GM18951 (cell line): ENCODE data around the gene NOTCH3.

ENCODE experiments used
- POLR2A ChIP-seq: IDR thresholded peaks from 4 replicates; pipeline ENCODE4 v1.6.1; 2011; ENCODE audit warnings: mild to moderate bottlenecking; ENCODE audit not compliant: insufficient read length, insufficient read depth; ENCODE audit errors: extremely low read depth
- in situ Hi-C: fragments of 300-500 bp; cut with MboI; formaldehyde crosslinking; loops from one replicate; pipeline ENCODE4 v1.12.0; 2022; ENCODE audit warnings: low sequenced_read_pairs, mixed read lengths, inconsistent platforms; ENCODE audit not compliant: unreplicated experiment

The NOTCH3 gene

GRCh38 chr19:15196360-15197005, 4.3 kb downstream of the NOTCH3 start:
- in situ Hi-C loops: no loop called here
- TF ChIP-seq POLR2A: no peak

- no peak for TF ChIP-seq POLR2A
- in situ Hi-C loops: no loop called here
These were observed 5.1 kb downstream of the NOTCH3 start for GRCh38 chr19:15195371-15196334.

- no peak for TF ChIP-seq POLR2A
These were observed 5.9 kb downstream of the NOTCH3 start for GRCh38 chr19:15194938-15195337.

GRCh38 chr19:15191982-15192381, 8.8 kb downstream of the NOTCH3 start:
- in situ Hi-C loops: no loop called here

More at GRCh38 chr19:15194938-15195337, 5.9 kb downstream of the NOTCH3 start:
- in situ Hi-C loops: no loop called here

GRCh38 chr19:15191514-15191913, 9.3 kb downstream of the NOTCH3 start:
- in situ Hi-C loops: no loop called here
- TF ChIP-seq POLR2A: no peak

More at GRCh38 chr19:15191982-15192381, 8.8 kb downstream of the NOTCH3 start:
- no peak for TF ChIP-seq POLR2A

- in situ Hi-C loops: no loop called here
These were observed 11.9 kb downstream of the NOTCH3 start for GRCh38 chr19:15188851-15189250.

GRCh38 chr19:15187026-15188007, 13.5 kb downstream of the NOTCH3 start:
- in situ Hi-C loops: no loop called here

More at GRCh38 chr19:15188851-15189250, 11.9 kb downstream of the NOTCH3 start:
- TF ChIP-seq POLR2A: no peak

GRCh38 chr19:15185188-15185587, 15.6 kb downstream of the NOTCH3 start:
- TF ChIP-seq POLR2A: no peak
- in situ Hi-C loops: no loop called here

More at GRCh38 chr19:15187026-15188007, 13.5 kb downstream of the NOTCH3 start:
- TF ChIP-seq POLR2A: no peak

- TF ChIP-seq POLR2A: no peak
- in situ Hi-C loops: no loop called here
These were observed 16.0 kb downstream of the NOTCH3 start for GRCh38 chr19:15184776-15185175.

GRCh38 chr19:15181394-15181793, 19.4 kb downstream of the NOTCH3 start:
- TF ChIP-seq POLR2A: no peak
- in situ Hi-C loops: no loop called here

- in situ Hi-C loops: no loop called here
- no peak for TF ChIP-seq POLR2A
These were observed 20.1 kb downstream of the NOTCH3 start for GRCh38 chr19:15180451-15181390.

- no peak for TF ChIP-seq POLR2A
- in situ Hi-C loops: loop anchor here (10.0 kb wide), 1 partner anchor 376 kb away; no protein-coding TSS in a partner anchor
These were observed 22.0 kb downstream of the NOTCH3 start for GRCh38 chr19:15178629-15179308.
